HG02763 (cell line): ENCODE results near the gene DNAJC4.

ENCODE experiments used
- ATAC-seq: cut with Tn5 transposase; IDR thresholded peaks from one replicate; pipeline ENCODE4 v1.9.1; 2021; ENCODE audit warnings: mild to moderate bottlenecking, moderate library complexity; ENCODE audit not compliant: unreplicated experiment

DNAJC4 gene, protein sequence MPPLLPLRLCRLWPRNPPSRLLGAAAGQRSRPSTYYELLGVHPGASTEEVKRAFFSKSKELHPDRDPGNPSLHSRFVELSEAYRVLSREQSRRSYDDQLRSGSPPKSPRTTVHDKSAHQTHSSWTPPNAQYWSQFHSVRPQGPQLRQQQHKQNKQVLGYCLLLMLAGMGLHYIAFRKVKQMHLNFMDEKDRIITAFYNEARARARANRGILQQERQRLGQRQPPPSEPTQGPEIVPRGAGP

DNA sequence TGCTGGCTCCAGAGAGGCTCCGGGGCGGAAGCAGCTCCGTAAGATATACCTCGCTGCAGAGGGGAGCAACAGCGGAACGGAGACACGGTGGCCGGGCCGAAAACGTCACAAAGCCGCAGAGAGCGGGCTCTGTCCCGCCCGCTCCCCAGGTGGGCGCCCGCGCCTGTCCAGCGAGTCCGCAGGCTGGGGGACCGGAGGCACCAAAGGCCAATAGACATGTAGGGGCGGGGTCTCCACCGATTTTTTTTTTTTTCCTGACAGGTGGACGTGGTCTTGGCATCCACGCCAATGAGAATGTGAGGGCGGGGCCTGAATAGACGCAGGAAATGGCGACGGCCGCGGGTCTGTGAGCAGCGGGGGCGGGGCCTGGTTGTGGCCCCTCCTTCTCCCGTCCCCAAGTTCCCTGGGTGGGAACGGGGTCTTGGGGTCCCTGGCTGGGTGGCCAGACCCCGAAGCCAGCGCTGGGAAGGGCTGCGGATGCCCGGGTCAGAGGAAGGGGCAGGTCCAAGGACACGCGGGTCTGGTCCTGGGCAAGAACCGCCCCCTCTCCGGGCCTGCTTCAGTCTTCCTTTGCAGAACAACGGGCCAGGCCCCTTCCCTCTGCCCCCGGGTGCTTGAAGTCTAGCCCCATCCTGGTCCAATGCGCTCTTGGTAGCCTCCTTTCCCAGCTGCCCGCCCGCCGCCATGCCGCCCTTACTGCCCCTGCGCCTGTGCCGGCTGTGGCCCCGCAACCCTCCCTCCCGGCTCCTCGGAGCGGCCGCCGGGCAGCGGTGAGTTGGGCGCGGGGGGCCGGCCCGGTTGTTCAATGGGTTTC is at the start of gene DNAJC4:
DNAJC4 (plus strand) TSS at position 378 of the 814 bp plus-strand sequence; CDS start at position 685, 307 bp downstream.
- ATAC-seq: peak; percentile 62

DNA sequence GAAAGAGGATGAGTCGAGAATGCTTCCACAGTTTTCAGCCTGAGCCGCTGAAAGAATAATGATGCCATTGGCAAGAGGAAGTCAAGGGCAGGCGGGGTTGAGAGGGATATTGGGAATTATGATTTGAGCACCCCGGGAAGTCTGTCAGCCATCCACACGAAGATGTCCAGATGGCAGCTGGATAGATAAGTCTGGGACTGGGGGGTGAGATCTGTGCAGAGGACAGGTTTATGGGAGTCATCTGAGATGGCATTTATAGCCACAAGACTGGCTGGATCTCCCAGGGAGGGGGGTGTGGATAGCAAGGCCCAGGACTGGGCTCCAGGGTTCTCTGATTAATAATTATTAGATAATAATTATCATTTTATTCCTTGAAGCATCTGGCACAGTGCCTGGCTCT is 49.5 kb upstream of the DNAJC4 start:
- no peak for ATAC-seq

DNA sequence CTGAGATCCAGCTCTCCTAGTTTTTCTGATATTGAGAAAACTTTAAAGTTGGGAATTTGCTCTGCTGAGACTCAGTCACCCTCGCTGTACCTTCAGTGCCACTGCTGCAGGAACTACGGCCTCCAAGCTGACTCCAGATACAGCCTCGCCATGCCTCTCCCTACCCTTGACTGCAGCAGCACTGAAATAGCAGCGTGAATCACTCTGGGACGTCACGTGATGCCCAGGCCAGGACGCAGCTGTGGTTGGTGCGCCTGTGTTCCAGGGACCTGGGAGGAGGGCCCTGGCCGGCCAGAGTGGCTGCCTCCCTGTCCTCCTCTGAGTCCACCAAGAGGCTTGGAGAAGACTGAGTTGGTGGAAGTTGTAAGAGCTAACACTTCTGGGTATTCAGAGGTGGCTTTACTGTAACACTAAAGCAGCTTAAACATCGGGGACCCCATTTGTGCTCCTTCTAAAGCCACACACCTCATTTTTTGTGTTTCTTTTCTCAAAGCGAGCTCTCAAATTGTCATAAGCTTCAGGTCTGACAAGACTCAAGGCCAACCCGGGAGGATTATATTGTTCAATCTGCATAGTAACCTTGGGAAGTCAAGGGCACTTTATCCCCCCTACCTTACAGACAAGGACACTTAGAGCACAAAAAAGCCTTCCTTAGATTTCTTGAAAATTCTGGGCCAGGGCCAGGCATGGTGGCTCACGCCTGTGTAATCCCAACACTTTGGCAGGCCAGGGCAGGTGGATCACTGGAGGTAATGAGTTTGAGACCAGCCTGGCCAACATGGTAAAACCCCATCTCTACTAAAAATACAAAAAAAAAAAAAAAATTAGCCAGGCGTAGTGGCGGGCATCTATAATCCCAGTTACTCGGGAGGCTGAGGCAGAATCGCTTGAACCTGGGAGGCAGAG is 48.6 kb upstream of the DNAJC4 start:
- no peak for ATAC-seq

DNA sequence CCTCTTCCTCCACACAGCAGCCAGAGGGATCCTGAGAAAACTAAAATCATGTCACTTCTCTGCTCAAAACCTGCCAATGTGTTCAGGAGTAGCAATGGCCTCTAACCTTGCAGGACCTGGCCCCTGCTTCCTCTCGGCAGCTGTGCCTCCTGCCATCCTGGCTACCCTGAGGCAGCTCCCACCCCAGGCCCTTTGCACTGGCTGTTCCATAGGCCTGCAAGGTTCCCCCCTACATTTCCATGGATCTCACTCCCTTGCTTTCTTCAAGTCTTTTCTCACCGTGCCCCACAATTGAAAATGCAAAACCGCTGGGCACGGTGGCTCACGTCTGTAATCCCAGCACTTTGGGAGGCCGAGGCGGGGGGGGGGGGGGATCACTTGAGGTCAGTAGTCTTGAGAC is 46.5 kb upstream of the DNAJC4 start:
- ATAC-seq: no peak

DNA sequence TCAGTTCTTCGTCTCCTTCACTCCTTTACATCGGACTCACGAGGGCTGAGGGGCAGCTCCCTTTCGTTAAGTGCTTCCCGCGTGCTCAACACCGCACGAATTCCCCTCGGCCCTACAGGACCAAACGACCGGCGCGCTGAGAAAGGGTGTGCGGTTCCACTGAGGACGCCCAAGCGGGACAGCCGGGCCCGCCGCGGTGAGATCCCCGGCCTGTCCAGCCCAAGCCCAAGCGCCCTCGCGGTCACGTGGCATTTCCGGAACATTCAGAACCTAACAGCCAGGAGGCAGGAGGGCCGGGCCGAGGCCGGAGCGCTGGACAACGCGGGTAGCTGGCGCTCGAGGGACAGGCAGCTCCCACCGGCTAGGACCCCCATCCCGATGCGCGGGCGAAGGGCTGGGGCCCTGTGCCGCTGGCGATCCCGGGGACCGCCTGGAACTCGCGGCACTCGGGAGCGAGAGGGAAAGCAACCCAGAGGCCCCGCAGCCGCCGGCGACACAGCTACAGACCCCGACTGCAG is 45.1 kb upstream of the DNAJC4 start:
- ATAC-seq: peak; percentile 3

DNA sequence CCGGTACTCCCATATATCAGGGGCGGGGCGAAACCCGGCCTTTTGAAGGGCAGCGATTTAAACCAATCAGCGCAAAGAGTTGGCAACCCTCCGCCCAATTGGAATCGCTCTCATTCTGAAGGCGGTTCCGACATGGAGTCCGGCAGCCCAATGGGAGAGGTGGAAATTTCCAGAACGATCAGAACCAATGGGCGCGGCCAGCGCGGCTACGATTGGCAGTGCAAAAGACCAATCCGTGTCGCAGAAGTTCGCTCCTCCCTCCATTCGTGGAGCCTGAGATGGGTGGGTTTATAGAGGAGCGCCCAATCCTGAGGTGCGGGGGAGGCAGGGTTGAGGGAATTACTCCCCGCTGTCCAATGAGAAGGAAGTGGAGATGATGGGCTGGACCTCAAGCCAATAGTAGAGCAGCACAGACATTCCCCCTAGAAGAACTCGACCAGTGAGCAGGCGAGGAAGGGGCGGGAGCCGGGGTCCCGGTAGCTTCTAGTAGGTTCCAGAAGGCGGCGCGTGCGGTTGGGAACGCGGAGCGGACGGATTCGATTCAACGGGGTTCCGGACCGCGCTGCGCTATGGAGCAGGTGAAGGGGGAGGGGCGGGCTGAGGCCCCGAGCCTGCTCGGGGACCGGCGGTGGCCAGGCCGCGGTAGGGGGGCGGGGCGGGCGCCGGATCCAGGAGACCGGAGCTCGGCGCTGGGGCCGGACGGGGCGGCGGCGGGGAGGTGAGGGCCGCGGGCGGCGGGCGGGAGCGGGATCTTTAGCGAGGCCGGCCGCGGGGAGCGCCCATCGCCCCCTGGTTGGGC is 44.5 kb upstream of the DNAJC4 start, which contains the start of gene STIP1:
STIP1 (plus strand) TSS at position 479 of the 799 bp plus-strand sequence; CDS start at position 570, 91 bp downstream.
- ATAC-seq: peak; percentile 88

DNA sequence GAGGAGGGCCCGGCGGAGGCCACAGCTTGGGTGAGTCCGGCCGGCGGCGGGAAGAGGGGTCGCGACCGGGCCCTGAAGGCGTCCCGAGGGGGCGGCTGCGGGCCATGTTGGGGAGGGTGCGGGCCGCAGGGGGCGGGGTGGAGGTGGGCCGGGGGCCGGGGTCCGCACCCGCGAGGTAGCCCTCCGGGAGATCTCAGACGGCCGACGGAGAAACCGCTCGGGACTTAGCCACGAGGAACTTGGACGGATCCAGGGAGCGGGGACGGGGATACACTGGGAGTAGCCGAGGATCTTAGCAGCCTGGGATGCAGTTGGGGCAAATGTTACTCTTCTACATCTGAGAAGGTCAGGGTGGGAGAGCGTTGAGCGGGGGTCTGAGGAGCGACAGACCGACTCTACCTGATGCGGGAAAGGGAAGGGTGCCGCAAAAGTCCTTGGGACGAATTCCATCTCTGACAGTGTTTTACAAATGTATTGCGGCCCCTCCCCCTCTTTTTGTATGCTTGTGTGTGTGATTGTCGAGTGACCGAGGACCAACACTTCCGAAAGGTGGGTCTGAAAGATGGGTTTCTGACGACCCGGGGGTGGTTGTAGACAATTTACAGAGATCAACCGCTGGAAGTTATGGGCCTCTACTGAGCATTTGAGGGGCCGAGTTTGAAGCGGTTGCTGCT is 43.7 kb upstream of the DNAJC4 start:
- ATAC-seq: peak; percentile 3

DNA sequence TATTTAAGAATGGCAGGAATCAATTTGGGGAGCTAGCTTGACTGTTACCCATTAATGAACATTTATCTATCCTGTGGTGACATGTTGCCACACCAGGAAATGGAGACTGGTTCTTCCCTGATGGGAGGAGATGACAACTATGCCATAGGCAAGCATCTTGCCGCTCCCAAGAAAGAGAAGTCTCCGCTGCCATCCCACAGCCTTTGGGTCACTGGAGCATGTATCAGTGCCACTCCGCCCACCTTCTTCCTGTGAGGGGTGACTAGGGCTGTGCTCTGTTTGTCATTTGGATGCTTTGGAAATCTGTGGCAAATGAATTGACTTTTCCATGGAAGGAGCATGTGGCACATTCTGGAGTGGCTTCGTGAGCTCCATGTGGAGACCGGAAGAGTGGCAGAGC is 37.9 kb upstream of the DNAJC4 start:
- ATAC-seq: no peak

DNA sequence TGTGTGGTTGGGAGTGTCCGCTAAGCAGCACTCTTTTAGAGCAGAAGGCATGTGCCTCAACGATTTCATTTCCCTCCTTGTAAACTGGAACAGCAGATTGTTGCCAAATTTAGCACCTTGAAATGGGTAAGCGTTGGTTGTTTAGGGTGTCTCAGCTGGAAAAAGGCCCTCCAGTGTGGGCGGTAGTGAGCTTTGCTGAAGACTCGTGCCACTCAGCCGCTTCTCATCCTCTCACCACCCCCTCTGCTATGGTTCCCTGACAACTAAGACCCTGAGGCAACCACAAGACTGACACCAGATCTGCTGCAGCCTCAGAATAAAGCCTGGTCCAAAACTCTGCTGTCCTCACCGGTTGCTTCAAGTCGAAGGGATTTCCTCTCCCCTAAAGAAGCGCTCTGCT is 33.7 kb upstream of the DNAJC4 start:
- no peak for ATAC-seq

DNA sequence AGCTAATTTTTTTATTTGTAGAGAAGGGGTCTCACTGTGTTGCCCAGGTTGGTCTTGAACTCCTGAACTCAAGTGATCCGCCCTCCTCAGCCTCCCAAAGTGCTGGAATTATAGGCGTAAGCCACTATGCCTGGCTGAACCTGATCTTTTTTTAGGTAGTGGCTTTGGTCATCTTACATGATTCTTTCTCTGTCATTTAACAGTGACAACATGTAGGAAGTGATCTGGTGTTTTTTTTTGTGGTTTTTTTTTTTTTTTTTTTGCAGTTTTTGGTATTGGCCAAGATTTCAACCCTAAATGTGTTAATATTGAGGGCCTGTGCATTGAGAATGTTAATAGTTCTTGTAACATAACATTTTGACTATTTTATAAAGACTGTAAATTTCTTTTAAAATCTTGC is 31.8 kb upstream of the DNAJC4 start:
- no peak for ATAC-seq

DNA sequence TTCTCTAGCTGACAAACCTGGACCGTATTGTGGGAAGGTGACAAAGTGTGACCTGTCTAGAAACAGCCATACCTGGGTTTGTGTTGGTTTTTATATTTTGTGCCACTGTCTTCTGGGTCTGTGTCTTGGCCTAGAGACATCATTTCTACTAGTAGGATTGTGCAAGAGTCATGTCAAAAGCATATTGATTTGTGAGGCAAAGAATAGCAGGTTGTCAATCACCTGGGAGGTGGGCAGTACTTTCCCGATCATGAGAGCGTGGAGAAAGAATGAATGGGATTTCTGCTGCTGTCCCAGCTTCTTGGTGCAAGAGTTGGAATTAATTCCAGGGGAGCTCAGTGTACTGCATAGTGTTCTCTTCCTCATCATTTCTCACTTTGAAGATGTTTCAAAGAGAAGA is 28.8 kb upstream of the DNAJC4 start:
- no peak for ATAC-seq

DNA sequence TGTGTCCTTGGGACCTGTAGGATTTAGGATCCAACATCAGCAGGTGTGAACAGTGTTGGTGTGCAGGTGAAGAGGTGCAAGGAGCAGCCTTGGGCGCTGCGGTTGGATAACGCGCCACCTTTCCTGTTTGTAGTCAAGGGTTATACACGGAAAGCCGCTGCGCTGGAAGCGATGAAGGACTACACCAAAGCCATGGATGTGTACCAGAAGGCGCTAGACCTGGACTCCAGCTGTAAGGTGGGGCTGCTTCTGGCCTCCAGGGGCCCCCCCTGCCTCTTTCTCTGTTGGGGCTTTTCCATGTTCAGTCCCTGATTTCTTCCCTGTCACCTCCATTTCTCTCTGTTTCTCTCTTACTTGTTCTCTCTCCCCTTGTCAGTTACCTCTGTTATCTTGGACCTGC is 27.4 kb upstream of the DNAJC4 start:
- ATAC-seq: no peak

DNA sequence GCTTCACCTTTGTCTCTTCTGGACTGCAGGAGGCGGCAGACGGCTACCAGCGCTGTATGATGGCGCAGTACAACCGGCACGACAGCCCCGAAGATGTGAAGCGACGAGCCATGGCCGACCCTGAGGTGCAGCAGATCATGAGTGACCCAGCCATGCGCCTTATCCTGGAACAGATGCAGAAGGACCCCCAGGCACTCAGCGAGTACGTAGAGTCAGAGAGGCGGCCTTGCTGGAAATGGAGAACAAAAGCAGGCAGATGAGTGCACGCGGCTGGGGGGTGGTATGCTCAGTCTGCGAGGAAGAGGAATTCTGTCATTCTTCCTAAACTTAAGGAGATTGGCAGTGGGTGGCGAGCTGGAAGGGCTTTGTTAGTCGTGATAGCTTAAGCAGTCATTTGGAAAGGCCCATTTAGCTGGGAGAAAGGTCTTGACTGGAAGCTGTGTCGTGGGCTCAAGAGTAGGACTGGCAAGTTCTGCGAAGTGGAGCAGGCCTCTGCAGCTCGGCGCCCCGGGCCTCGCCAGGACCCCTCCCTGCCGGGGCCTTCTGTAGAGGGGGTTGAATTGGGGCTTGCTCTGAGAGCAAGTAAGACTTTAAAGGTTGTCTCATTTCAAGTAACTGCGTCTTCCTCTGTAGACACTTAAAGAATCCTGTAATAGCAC is 26.8 kb upstream of the DNAJC4 start:
- no peak for ATAC-seq

DNA sequence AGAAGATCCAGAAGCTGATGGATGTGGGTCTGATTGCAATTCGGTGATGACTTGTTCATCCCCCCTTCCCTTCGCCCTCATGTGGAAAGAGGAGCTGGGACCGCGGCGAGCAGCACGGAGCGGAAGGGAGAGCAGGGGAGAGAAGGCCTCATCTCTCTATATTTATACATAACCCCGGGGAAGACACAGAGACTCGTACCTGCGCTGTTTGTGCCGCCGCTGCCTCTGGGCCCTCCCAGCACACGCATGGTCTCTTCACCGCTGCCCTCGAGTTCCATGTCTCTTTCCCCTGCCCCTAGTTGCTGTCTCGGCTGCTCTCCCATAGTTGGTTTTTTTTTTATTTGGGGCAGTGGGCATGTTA is 26.3 kb upstream of the DNAJC4 start:
- no peak for ATAC-seq

DNA sequence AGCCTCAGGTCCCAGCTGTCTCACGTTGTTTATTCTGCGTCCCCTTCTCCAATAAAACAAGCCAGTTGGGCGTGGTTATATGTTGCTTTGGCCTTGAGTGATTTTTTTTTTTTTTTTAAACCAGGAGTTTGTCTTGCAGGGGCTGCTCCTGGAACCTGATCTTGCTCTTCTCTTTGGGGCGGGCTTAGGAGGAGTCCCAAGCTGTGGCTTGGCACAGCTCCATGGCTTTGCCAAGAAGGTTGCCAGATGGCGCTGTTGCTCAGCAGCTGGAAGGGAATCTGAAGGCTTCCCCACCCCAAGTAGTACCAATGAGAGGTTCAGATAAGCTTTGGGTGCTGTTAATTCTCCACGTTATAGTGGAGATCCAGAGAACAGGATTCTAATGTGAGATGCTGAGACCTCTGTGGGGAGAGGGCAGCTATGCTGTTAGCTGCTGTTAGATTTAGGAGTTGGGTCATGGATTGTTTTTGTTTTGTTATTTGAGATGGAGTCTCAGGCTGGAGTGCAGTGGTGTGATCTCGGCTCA is 25.8 kb upstream of the DNAJC4 start:
- ATAC-seq: no peak

DNA sequence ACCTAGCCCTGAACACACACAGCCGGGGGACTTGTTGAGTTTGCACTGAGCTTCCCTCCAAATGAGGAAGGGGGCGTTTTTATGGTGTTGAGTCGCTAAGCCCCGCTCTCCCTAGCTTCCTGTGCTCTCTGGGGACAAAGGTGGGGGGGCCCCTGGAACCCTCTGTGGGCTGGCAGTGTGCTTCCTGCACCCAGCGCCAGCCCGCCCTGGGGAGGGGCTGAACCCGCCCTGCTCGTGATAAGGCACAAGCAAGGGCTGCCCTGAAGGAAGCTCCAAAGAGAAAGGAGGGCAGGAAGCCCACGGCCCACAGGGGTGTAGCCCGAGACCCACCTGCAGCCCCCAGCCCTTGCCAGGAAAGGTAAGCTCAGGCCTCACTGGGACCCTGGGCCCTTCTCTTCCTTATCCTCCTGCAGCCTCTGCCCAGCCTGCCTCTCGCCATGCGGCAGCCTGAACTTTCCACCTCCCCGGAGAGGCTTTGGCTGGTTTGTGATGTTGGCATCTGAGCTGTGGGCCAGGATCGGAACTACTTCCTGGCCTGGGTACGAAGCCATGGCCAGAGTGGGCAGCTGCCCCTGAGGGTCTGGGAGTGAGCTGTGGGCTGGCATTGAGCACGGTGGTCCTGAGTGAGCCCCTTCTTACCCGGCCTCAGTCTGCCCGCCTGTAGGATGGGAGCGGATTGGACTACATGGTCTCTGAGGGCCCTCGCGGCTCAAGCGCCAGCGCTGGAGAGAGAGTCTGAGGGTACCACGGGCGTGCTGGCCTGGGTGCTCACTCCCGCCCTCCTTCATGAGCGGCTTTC is 23.7 kb upstream of the DNAJC4 start, which contains the start of gene FERMT3:
FERMT3 (plus strand) TSS at position 265 of the 799 bp plus-strand sequence. CDS start 644 bp downstream, outside the sequence.
- no peak for ATAC-seq

DNA sequence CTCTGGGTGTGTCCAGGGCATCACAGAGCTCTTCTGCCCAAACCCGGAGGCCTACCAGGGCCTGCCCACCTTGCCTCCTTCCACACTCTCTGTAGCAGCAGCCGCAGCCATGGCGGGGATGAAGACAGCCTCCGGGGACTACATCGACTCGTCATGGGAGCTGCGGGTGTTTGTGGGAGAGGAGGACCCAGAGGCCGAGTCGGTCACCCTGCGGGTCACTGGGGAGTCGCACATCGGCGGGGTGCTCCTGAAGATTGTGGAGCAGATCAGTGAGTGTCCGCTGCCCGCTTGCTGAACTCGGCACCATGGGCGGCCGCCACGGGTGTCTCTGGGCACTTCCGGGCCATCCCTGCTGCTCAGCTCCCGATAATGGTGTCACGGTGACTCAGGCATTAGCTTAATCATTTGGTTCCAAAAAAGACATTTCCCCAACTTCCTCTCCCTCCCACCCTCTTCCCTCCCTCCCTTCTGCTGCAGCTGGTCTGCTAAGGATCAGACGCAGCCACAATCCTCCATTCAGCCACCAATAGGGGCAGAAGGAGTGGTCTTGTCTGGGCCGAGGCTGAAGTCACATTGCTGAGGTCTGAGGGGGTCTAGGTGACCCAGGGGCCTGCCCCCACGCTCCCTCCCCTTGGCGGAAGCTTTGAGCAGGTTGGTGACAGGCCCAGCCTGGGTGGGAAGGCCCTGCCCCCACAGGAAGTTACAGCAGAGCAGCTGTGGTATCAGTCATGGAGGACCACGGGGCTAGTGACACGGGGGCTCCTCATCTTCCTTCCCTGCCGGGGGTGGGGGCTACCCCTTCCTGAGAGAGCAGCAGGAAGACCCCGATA is 22.9 kb upstream of the DNAJC4 start:
- peak; percentile 49 for ATAC-seq
